HG02610 (cell line): ENCODE data around the gene DDX54.
A peak's percentile ranks its signal among the peaks of the same experiment; 100 is the strongest.

Experiments used
- ATAC-seq: cut with Tn5 transposase; IDR thresholded peaks from one replicate; pipeline ENCODE4 v1.9.1; 2021; ENCODE audit warnings: mild to moderate bottlenecking, moderate library complexity; ENCODE audit not compliant: unreplicated experiment

DDX54 gene

GRCh38 chr12:113191227-113191626 is 5.9 kb upstream of the DDX54 start:
- no peak for ATAC-seq

GRCh38 chr12:113190761-113191160 is 5.5 kb upstream of the DDX54 start:
- no peak for ATAC-seq

GRCh38 chr12:113189361-113189760 is 4.1 kb upstream of the DDX54 start:
- ATAC-seq, result no peak

GRCh38 chr12:113186666-113187325 is 1.5 kb upstream of the DDX54 start:
- ATAC-seq, result no peak

GRCh38 chr12:113186033-113186365 is 721 bp upstream of the DDX54 start:
- ATAC-seq, result no peak

GRCh38 chr12:113184900-113185179 is 438 bp downstream of the DDX54 start:
- ATAC-seq, result peak; percentile 78

GRCh38 chr12:113184098-113184899 is 979 bp downstream of the DDX54 start:
- peak; percentile 47 for ATAC-seq

GRCh38 chr12:113183030-113183589 is 2.2 kb downstream of the DDX54 start:
- no peak for ATAC-seq

GRCh38 chr12:113181975-113182374 is 3.3 kb downstream of the DDX54 start:
- no peak for ATAC-seq

GRCh38 chr12:113180333-113180732 is 4.9 kb downstream of the DDX54 start:
- ATAC-seq, result no peak

- no peak for ATAC-seq
These were observed 6.3 kb downstream of the DDX54 start for GRCh38 chr12:113179023-113179422.

GRCh38 chr12:113174461-113175384 is 10.6 kb downstream of the DDX54 start:
- ATAC-seq, result no peak

GRCh38 chr12:113173081-113173698 is 12.1 kb downstream of the DDX54 start:
- ATAC-seq, result no peak

- no peak for ATAC-seq
These were observed 13.1 kb downstream of the DDX54 start for GRCh38 chr12:113172185-113172584.

GRCh38 chr12:113171543-113171942 is 13.7 kb downstream of the DDX54 start:
- ATAC-seq, result no peak

- ATAC-seq, result no peak
These were observed 14.4 kb downstream of the DDX54 start for GRCh38 chr12:113170926-113171325.

- no peak for ATAC-seq
These were observed 14.8 kb downstream of the DDX54 start for GRCh38 chr12:113170457-113170856.

- no peak for ATAC-seq
These were observed 15.6 kb downstream of the DDX54 start for GRCh38 chr12:113169697-113170096.

GRCh38 chr12:113167868-113168267 is 17.4 kb downstream of the DDX54 start:
- no peak for ATAC-seq

- ATAC-seq, result no peak
These were observed 19.5 kb downstream of the DDX54 start for GRCh38 chr12:113165521-113166450.
